Right atrium auricular region (tissue), 2 donors: Measurements from ENCODE around the gene WDHD1. TPM values are rescaled to one million over a fixed set of nuclear protein-coding genes. Genes with fewer than 3 reads are reported as not detected.

Source experiments
- DNase-seq: peaks from one replicate; pipeline ENCODE4 v3.0.0-alpha.2; 2019; ENCODE audit warnings: low spot score
- H3K27ac ChIP-seq, 2 donors: fragments of 200-600 bp; sonication (generic); 1 replicate in 1 of 2; 2 replicates in 1 of 2; pipeline ENCODE4 v1.5.1; 2016 to 2019
- H3K27me3 ChIP-seq, 2 donors: fragments of 200-600 bp; sonication (generic); one replicate each; pipeline versions ENCODE4 v1.5.1 to v1.6.0; 2017 to 2019
- H3K36me3 ChIP-seq: fragments of 200-600 bp; sonication (generic); one replicate; pipeline ENCODE4 v1.5.1; 2016
- H3K4me1 ChIP-seq, 2 donors: fragments of 200-600 bp; sonication (generic); one replicate each; pipeline versions ENCODE4 v1.5.1 to v1.6.0; 2017 to 2019
- H3K4me3 ChIP-seq, 2 donors: fragments of 200-600 bp; sonication (generic); 1 replicate in 1 of 2; 2 replicates in 1 of 2; pipeline ENCODE4 v1.5.1; 2017 to 2019; ENCODE audit warnings: mild to moderate bottlenecking in 1 of 2, moderate library complexity in 1 of 2
- H3K9me3 ChIP-seq, 2 donors: fragments of 200-600 bp; sonication (generic); one replicate each; pipeline ENCODE4 v1.5.1; 2019
- total RNA-seq, 2 donors: library from RNA; depleted of rRNA; stranded (reverse); fragments of >200 nt; gene quantifications; one replicate each; pipeline ENCODE4 v1.1.0, GENCODE V29; 2016
- TF ChIP-seq, protein P1 (sequence below), 2 donors: fragments of 200-600 bp; sonication (generic); IDR thresholded peaks; one replicate each; pipeline ENCODE4 v1.5.1; 2019; ENCODE audit warnings: antibody characterized with exemption in 2 of 2

The WDHD1 gene
- total RNA-seq, 2 donors from 2014 or later = 0.59 to 0.94 TPM

- H3K4me1 ChIP-seq = no peaks in the 10 kb centered on the region
- H3K9me3 ChIP-seq = no peaks in the 10 kb centered on the region
- H3K4me3 ChIP-seq = no peak overlapping the region
- no peaks in the 10 kb centered on the region for H3K27me3 ChIP-seq
- H3K27ac ChIP-seq = no peak overlapping the region
- DNase-seq = no peak
- no peaks in the 10 kb centered on the region for H3K36me3 ChIP-seq
- TF ChIP-seq, protein P1, sequence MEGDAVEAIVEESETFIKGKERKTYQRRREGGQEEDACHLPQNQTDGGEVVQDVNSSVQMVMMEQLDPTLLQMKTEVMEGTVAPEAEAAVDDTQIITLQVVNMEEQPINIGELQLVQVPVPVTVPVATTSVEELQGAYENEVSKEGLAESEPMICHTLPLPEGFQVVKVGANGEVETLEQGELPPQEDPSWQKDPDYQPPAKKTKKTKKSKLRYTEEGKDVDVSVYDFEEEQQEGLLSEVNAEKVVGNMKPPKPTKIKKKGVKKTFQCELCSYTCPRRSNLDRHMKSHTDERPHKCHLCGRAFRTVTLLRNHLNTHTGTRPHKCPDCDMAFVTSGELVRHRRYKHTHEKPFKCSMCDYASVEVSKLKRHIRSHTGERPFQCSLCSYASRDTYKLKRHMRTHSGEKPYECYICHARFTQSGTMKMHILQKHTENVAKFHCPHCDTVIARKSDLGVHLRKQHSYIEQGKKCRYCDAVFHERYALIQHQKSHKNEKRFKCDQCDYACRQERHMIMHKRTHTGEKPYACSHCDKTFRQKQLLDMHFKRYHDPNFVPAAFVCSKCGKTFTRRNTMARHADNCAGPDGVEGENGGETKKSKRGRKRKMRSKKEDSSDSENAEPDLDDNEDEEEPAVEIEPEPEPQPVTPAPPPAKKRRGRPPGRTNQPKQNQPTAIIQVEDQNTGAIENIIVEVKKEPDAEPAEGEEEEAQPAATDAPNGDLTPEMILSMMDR (IDR thresholded peaks at IDR 0.05) = no peak
These were observed 136.1 kb downstream of the WDHD1 start for GRCh38 chr14:54890788-54891187.

DNA sequence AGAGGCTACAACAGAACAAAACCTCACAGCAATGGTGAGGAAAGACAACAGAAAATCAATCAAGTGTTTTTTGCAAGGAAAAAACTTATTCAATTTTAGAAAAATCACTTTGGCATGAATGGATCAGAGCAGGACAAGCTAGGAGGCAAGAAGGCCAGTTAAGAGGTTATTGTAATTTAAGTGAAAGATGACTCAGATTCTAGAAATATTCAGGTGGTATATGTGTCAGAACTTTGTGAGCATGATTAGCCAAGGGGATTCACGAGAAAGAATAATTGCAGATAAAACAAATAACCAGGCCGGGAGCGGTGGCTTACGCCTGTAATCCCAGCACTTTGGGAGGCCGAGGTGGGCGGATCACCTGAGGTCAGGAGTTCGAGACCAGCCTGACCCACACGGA is 137.0 kb downstream of the WDHD1 start:
- TF ChIP-seq, protein P1 (IDR thresholded peaks at IDR 0.05) = no peak
- Histone ChIP-seq H3K4me1 (no peaks in the 10 kb centered on the region), H3K27ac (no peak overlapping the region), H3K36me3 (no peaks in the 10 kb centered on the region), H3K9me3 (no peaks in the 10 kb centered on the region), H3K27me3 (no peaks in the 10 kb centered on the region), H3K4me3 (no peak overlapping the region)
- DNase-seq = no peak

Other genes starting within 250 kb of the WDHD1 start
- gene GCH1, start 124.3 kb downstream of the WDHD1 start, total RNA-seq = 1 to 10 TPM; 2.4 to 3.8 TPM
- gene SOCS4, start 137 bp upstream of the WDHD1 start, total RNA-seq = 10 to 100 TPM; 13.1 to 13.6 TPM
- gene MAPK1IP1L, start 24.5 kb upstream of the WDHD1 start, total RNA-seq = 100 to 1,000 TPM in 1 of 2 donors, 10 to 100 TPM in 1; 81.2 to 111 TPM
- gene LGALS3, start 102.2 kb upstream of the WDHD1 start, total RNA-seq = 100 to 1,000 TPM; 178 to 184 TPM
- gene DLGAP5, start 164.5 kb upstream of the WDHD1 start, total RNA-seq = 1 to 10 TPM in 1 of 2 donors, under 1 TPM in 1; 0.08 to 1.2 TPM
- gene FBXO34, start 244.3 kb upstream of the WDHD1 start, total RNA-seq = 10 to 100 TPM; 26.0 to 32.7 TPM